ENCODE data around the gene MIER1. TPM values are rescaled to one million over a fixed set of nuclear protein-coding genes. Genes with fewer than 3 reads are reported as not detected.

MIER1 gene
- total and polyA plus RNA-seq, 5 donors = 8.9 to 26.9 (median 21.8) TPM

GRCh38 chr1:66925558-66925910, 744 bp downstream of the MIER1 start:
- Histone ChIP-seq H3K9me3 (ENCODE audit: control insufficient read depth, low read length) (no peaks in the 10 kb centered on the region), H3K4me1 (ENCODE audit: control insufficient read depth, insufficient read depth, low read length) (peaks cover 4% of the 10 kb centered on the region), H3K27me3 (ENCODE audit: control insufficient read depth, insufficient read depth) (no peaks in the 10 kb centered on the region), H3K27ac (ENCODE audit: low read length) (peak overlapping the region; percentile 91), H3K4me3 (ENCODE audit: low read length) (peak overlapping the region; percentile 66)
- ATAC-seq (no peak), DNase-seq (no peak)
- WGBS = 5% methylated on average over 11 of the region's 11 CpGs
- intact Hi-C loops (cut with DNase I) = no loop called here

- Histone ChIP-seq H3K4me1 (ENCODE audit: control insufficient read depth, insufficient read depth, low read length) (peaks cover 4% of the 10 kb centered on the region), H3K9me3 (ENCODE audit: control insufficient read depth, low read length) (no peaks in the 10 kb centered on the region), H3K27ac (ENCODE audit: low read length) (peak overlapping the region; percentile 60), H3K27me3 (ENCODE audit: control insufficient read depth, insufficient read depth) (no peaks in the 10 kb centered on the region), H3K4me3 (ENCODE audit: low read length) (peak overlapping the region; percentile 66)
- intact Hi-C loops (cut with DNase I) = no loop called here
- 30% methylated on average over 9 of the region's 9 CpGs for WGBS
- ATAC-seq (no peak), DNase-seq (no peak)
Measured at GRCh38 chr1:66925944-66926343, 1.2 kb downstream of the MIER1 start.

GRCh38 chr1:66927528-66927927, 2.7 kb downstream of the MIER1 start:
- Histone ChIP-seq H3K4me1 (ENCODE audit: control insufficient read depth, insufficient read depth, low read length) (peaks cover 5% of the 10 kb centered on the region), H3K4me3 (ENCODE audit: low read length) (no peak overlapping the region), H3K27ac (ENCODE audit: low read length) (no peak overlapping the region), H3K9me3 (ENCODE audit: control insufficient read depth, low read length) (no peaks in the 10 kb centered on the region), H3K27me3 (ENCODE audit: control insufficient read depth, insufficient read depth) (no peaks in the 10 kb centered on the region)
- ATAC-seq (no peak), DNase-seq (no peak)
- intact Hi-C loops (cut with DNase I) = no loop called here

GRCh38 chr1:66929146-66929688, 4.4 kb downstream of the MIER1 start:
- DNase-seq (no peak), ATAC-seq (no peak)
- H3K4me1 ChIP-seq (ENCODE audit: control insufficient read depth, insufficient read depth, low read length) = peaks cover 3% of the 10 kb centered on the region
- H3K4me3 ChIP-seq (ENCODE audit: low read length) = peak overlapping the region; percentile 90
- H3K27me3 ChIP-seq (ENCODE audit: control insufficient read depth, insufficient read depth) = no peaks in the 10 kb centered on the region
- 43% methylated on average over 3 of the region's 3 CpGs for WGBS
- H3K9me3 ChIP-seq (ENCODE audit: control insufficient read depth, low read length) = no peaks in the 10 kb centered on the region
- peak overlapping the region; percentile 90 for H3K27ac ChIP-seq (ENCODE audit: low read length)
- intact Hi-C loops (cut with DNase I) = no loop called here

- intact Hi-C loops (cut with DNase I) = no loop called here
- 8% methylated on average over 9 of the region's 9 CpGs for WGBS
- H3K4me1 ChIP-seq (ENCODE audit: control insufficient read depth, insufficient read depth, low read length) = peaks cover 4% of the 10 kb centered on the region
Measured at GRCh38 chr1:66929691-66929998, 4.9 kb downstream of the MIER1 start.

GRCh38 chr1:66929999-66930822, 5.4 kb downstream of the MIER1 start:
- peak overlapping the region; percentile 90 for H3K4me3 ChIP-seq (ENCODE audit: low read length)
- peak; percentile 96 to 99 (median 98) for DNase-seq
- intact Hi-C loops (cut with DNase I) = no loop called here
- H3K9me3 ChIP-seq (ENCODE audit: control insufficient read depth, low read length) = no peaks in the 10 kb centered on the region
- under 1% methylated on average over 82 of the region's 83 CpGs for whole genome bisulfite sequencing
- no peaks in the 10 kb centered on the region for H3K27me3 ChIP-seq (ENCODE audit: control insufficient read depth, insufficient read depth)
- peaks cover 4% of the 10 kb centered on the region for H3K4me1 ChIP-seq (ENCODE audit: control insufficient read depth, insufficient read depth, low read length)
- H3K27ac ChIP-seq (ENCODE audit: low read length) = peak overlapping the region; percentile 90
- ATAC-seq = peak; percentile 93 to 94

More at GRCh38 chr1:66929691-66929998, 4.9 kb downstream of the MIER1 start:
- ATAC-seq (no peak), DNase-seq (no peak)
- H3K27me3 ChIP-seq (ENCODE audit: control insufficient read depth, insufficient read depth) = no peaks in the 10 kb centered on the region
- peak overlapping the region; percentile 90 for H3K27ac ChIP-seq (ENCODE audit: low read length)
- peak overlapping the region; percentile 90 for H3K4me3 ChIP-seq (ENCODE audit: low read length)
- no peaks in the 10 kb centered on the region for H3K9me3 ChIP-seq (ENCODE audit: control insufficient read depth, low read length)

GRCh38 chr1:66930823-66931174, 6.0 kb downstream of the MIER1 start:
- no peak for ATAC-seq
- H3K27ac ChIP-seq (ENCODE audit: low read length) = peak overlapping the region; percentile 90
- no peak for DNase-seq
- peak overlapping the region; percentile 90 for H3K4me3 ChIP-seq (ENCODE audit: low read length)
- WGBS = 0% methylated on average over 6 of the region's 6 CpGs
- H3K4me1 ChIP-seq (ENCODE audit: control insufficient read depth, insufficient read depth, low read length) = peaks cover 4% of the 10 kb centered on the region
- H3K27me3 ChIP-seq (ENCODE audit: control insufficient read depth, insufficient read depth) = no peaks in the 10 kb centered on the region
- intact Hi-C loops (cut with DNase I) = no loop called here
- no peaks in the 10 kb centered on the region for H3K9me3 ChIP-seq (ENCODE audit: control insufficient read depth, low read length)

GRCh38 chr1:66931590-66931989, 6.8 kb downstream of the MIER1 start:
- Histone ChIP-seq H3K4me1 (ENCODE audit: control insufficient read depth, insufficient read depth, low read length) (peaks cover 3% of the 10 kb centered on the region), H3K9me3 (ENCODE audit: control insufficient read depth, low read length) (no peaks in the 10 kb centered on the region), H3K27me3 (ENCODE audit: control insufficient read depth, insufficient read depth) (no peaks in the 10 kb centered on the region), H3K27ac (ENCODE audit: low read length) (no peak overlapping the region), H3K4me3 (ENCODE audit: low read length) (peak overlapping the region; percentile 90)
- intact Hi-C loops (cut with DNase I) = no loop called here
- 39% methylated on average over 4 of the region's 4 CpGs for WGBS
- no peak for DNase-seq
- ATAC-seq = no peak

- H3K4me1 ChIP-seq (ENCODE audit: control insufficient read depth, insufficient read depth, low read length) = peaks cover 4% of the 10 kb centered on the region
Measured at GRCh38 chr1:66932291-66932690, 7.5 kb downstream of the MIER1 start.

GRCh38 chr1:66933887-66934700, 9.3 kb downstream of the MIER1 start:
- Histone ChIP-seq H3K4me1 (ENCODE audit: control insufficient read depth, insufficient read depth, low read length) (peaks cover 5% of the 10 kb centered on the region), H3K4me3 (ENCODE audit: low read length) (peak overlapping the region; percentile 13), H3K27me3 (ENCODE audit: control insufficient read depth, insufficient read depth) (no peaks in the 10 kb centered on the region), H3K9me3 (ENCODE audit: control insufficient read depth, low read length) (no peaks in the 10 kb centered on the region), H3K27ac (ENCODE audit: low read length) (no peak overlapping the region)
- WGBS = 71% methylated on average over 7 of the region's 7 CpGs
- intact Hi-C loops (cut with DNase I) = no loop called here
- ATAC-seq (no peak), DNase-seq (no peak)

More at GRCh38 chr1:66932291-66932690, 7.5 kb downstream of the MIER1 start:
- peak overlapping the region; percentile 5 for H3K4me3 ChIP-seq (ENCODE audit: low read length)
- no peaks in the 10 kb centered on the region for H3K9me3 ChIP-seq (ENCODE audit: control insufficient read depth, low read length)
- intact Hi-C loops (cut with DNase I) = no loop called here
- DNase-seq (no peak), ATAC-seq (no peak)
- 51% methylated on average over 2 of the region's 2 CpGs for WGBS
- no peaks in the 10 kb centered on the region for H3K27me3 ChIP-seq (ENCODE audit: control insufficient read depth, insufficient read depth)
- no peak overlapping the region for H3K27ac ChIP-seq (ENCODE audit: low read length)

- H3K4me3 ChIP-seq (ENCODE audit: low read length) = no peak overlapping the region
- peaks cover 3% of the 10 kb centered on the region for H3K4me1 ChIP-seq (ENCODE audit: control insufficient read depth, insufficient read depth, low read length)
- no peaks in the 10 kb centered on the region for H3K9me3 ChIP-seq (ENCODE audit: control insufficient read depth, low read length)
- whole genome bisulfite sequencing = 0% methylated on average over 1 of the region's 1 CpG
- no peak for ATAC-seq
- intact Hi-C loops (cut with DNase I) = no loop called here
- H3K27me3 ChIP-seq (ENCODE audit: control insufficient read depth, insufficient read depth) = no peaks in the 10 kb centered on the region
- H3K27ac ChIP-seq (ENCODE audit: low read length) = no peak overlapping the region
- DNase-seq = no peak
Measured at GRCh38 chr1:66937529-66938234, 12.9 kb downstream of the MIER1 start.

All from right cardiac atrium (tissue), 5 donors.